ENCODE data around the gene CHST7.

CHST7 gene

DNA sequence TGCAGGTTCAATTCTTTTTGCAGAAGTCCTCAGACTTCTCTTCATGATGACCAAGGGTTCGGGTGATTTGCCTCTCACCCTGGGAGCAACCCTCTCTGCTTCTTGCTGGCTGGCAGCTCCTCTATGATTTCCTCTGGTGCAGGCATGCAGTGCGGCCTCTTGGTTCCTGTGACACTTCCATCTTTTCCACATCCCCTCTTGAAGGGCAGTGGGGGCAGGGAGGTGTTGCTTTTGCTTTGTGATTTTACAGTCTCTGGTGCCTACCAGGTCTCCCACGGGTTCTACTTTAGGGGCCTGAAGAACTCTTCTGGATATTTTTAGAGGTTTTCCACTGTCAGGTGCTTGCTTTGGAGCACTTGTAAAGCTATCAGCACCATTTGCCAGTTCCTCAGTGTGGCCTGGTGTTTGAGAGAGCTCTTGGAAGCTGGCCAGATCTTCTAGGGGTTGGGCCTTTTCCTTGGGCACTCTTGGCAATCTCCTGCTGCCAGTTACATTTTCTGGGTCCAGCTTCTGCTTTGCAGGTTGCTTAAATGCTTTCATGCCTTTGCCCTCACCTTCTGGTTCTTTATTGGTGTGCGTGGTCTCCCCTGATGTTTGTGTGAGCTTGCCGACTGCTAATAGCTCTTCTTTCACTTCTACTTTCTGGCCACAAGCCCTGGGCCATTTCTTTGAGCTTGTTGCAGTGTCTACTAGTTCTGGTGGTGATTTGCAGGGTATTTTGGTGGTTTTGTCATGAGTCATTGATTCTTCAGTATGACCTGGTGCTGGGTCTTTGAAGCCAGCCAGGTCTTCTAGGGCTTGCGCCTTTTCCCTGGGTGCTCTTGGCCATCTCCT is 11.5 kb upstream of the CHST7 start:
- no peaks in the 10 kb centered on the region for H3K9me3 Mint-ChIP-seq
- H3K27me3 Mint-ChIP-seq (ENCODE audit: low read depth) = no peaks in the 10 kb centered on the region
- peaks cover under 1% of the 10 kb centered on the region for H3K36me3 Mint-ChIP-seq (ENCODE audit: low read depth)
- H3K27ac Mint-ChIP-seq = no peak overlapping the region
- peak overlapping the region; percentile 42 for H3K4me3 Mint-ChIP-seq
- peaks cover 16% of the 10 kb centered on the region for H3K4me1 Mint-ChIP-seq (ENCODE audit: low read depth)

DNA sequence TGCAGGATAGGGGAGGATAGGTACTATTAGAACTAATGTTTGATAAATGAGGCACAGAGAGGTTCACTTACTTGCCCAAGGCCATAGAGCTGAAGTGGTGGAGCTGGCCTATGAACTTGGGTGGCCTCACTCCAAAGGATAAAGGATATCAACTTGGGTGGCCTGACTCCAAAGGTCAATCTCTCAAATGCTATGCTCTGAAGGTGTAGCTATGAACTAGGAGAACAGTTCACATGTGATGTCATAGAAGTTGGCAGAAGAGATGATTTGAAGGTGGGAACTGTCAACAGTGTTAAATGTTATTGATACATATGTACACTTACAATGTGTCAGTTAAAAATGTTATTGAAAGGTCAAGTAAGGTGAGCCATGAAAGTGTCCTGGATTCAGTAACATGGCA is 6.2 kb upstream of the CHST7 start:
- H3K9me3 Mint-ChIP-seq = no peaks in the 10 kb centered on the region
- no peaks in the 10 kb centered on the region for H3K36me3 Mint-ChIP-seq (ENCODE audit: low read depth)
- H3K27ac Mint-ChIP-seq = no peak overlapping the region

DNA sequence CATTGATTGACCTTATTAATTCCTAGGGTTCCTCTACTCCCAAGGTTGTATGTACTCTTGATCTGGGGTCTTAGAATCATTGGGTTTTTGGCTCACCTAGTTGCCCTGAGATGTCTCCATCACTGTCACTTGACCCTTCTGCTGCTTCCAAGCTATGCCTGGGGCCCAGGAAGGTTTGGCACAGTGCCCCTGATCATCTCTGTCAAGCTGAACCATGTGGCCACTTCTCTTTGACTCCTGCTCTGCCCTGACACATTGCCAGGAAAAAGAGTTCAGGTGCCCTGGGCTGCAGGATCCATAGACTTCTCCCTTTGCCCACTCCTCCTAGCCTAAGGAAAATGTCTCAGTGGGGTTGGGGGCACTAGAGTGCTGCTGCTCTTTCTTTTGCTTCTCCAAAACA is 3.9 kb upstream of the CHST7 start:
- Mint-ChIP-seq H3K4me1 (ENCODE audit: low read depth) (peaks cover 17% of the 10 kb centered on the region), H3K27me3 (ENCODE audit: low read depth) (no peaks in the 10 kb centered on the region), H3K9me3 (no peaks in the 10 kb centered on the region), H3K27ac (no peak overlapping the region), H3K4me3 (no peak overlapping the region), H3K36me3 (ENCODE audit: low read depth) (no peaks in the 10 kb centered on the region)

More for the DNA sequence above, 6.2 kb upstream of the CHST7 start:
- peaks cover 13% of the 10 kb centered on the region for H3K4me1 Mint-ChIP-seq (ENCODE audit: low read depth)
- H3K27me3 Mint-ChIP-seq (ENCODE audit: low read depth) = no peaks in the 10 kb centered on the region
- no peak overlapping the region for H3K4me3 Mint-ChIP-seq

DNA sequence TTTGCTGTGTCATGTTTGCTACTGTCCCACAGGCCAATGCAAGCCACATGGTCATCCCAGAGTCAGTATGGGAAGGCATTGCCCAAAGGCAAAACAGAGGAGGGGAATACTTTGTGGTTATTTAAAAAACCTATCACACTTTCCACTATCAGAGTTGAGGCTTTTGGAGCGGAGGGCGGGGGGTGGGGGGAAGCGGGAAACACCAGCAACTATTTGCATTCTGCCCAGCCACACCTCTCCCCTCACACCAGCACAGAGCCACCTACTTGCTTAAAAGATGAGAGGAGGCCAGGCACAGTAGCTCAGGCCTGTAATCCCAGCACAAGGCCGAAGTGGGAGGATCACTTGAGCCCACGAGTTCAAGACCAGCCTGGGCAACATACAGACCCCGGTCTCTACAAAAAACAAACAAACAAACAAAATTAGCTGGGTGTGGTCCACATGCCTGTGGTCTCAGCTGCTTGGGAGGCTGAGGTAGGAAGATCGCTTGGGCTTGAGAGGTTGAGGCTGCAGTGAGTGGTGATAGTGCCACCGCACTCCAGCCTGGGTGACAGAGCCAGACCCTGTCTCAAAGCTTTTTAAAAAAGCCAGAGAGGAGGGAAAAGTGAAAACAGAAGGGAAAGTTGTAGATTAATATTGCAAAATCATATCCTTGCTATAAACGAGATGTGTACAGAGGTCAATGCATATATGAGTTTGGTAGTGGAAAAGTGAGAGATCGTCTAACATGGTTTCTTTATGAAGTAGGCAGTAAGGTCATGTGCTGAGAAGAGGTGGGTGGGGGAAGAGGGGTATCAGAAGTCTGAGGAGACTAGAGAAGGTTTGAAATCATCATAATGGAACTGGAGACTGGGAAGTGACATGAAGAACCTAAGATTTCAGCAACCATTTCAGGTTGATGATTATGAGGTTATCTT is 1.9 kb upstream of the CHST7 start:
- Mint-ChIP-seq H3K27ac (peak overlapping the region; percentile 81), H3K4me3 (peak overlapping the region; percentile 71), H3K4me1 (ENCODE audit: low read depth) (peaks cover 25% of the 10 kb centered on the region), H3K9me3 (no peaks in the 10 kb centered on the region), H3K27me3 (ENCODE audit: low read depth) (no peaks in the 10 kb centered on the region), H3K36me3 (ENCODE audit: low read depth) (peaks cover 4% of the 10 kb centered on the region)

DNA sequence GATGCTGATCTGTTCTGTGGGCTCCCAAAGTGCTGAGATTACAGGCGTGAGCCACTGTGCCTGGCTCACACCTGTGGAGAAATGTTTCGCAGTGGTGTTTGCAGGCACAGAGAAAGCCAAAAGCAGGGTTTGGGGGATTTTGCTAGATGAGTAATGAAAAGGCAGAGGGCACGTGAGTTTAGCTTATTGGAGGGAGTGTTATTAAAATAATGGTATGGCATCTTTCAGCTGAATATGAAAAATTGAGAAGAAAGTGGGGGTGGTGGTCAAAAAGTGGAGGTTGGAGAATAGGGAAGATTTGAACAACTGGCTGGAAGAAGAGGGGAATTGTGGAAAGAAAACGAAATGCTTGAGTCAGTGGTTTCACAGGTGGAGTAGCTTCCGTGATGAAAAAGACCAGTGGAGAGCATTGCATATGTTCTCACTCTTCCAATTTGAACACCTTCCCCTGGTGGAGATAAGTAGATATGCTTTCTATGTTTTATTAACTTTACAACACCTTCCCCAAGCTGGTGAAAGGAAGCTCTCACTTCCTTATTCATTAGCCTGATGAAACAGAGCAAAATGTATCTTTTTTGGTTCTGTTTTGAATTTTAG is 1.1 kb upstream of the CHST7 start:
- Mint-ChIP-seq H3K9me3 (no peaks in the 10 kb centered on the region), H3K4me1 (ENCODE audit: low read depth) (peaks cover 29% of the 10 kb centered on the region), H3K27ac (peak overlapping the region; percentile 81), H3K36me3 (ENCODE audit: low read depth) (peaks cover 4% of the 10 kb centered on the region), H3K27me3 (ENCODE audit: low read depth) (no peaks in the 10 kb centered on the region), H3K4me3 (peak overlapping the region; percentile 71)

DNA sequence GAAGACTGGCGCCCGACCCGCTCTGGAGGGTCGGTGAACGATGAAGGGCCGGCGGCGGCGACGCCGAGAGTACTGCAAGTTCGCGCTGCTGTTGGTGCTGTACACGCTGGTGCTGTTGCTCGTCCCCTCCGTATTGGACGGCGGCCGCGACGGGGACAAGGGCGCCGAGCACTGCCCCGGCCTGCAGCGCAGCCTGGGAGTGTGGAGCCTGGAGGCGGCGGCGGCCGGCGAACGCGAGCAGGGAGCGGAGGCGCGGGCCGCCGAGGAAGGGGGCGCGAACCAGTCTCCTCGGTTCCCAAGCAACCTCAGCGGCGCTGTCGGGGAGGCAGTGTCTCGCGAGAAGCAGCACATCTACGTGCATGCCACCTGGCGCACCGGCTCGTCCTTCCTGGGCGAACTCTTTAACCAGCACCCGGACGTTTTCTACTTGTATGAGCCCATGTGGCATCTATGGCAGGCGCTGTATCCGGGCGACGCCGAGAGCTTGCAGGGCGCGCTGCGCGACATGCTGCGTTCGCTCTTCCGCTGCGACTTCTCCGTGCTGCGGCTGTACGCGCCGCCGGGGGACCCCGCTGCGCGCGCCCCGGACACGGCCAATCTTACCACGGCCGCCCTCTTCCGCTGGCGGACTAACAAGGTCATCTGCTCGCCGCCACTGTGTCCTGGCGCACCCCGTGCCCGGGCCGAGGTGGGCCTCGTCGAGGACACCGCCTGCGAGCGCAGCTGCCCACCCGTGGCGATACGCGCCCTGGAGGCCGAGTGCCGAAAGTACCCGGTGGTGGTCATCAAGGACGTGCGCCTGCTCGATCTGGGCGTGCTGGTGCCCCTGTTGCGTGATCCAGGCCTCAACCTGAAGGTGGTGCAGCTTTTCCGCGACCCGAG is 568 bp downstream of the CHST7 start:
- H3K9me3 Mint-ChIP-seq = no peaks in the 10 kb centered on the region
- H3K27me3 Mint-ChIP-seq (ENCODE audit: low read depth) = no peaks in the 10 kb centered on the region
- peak overlapping the region; percentile 71 for H3K4me3 Mint-ChIP-seq
- H3K4me1 Mint-ChIP-seq (ENCODE audit: low read depth) = peaks cover 33% of the 10 kb centered on the region
- H3K27ac Mint-ChIP-seq = peak overlapping the region; percentile 45
- peaks cover 9% of the 10 kb centered on the region for H3K36me3 Mint-ChIP-seq (ENCODE audit: low read depth)

DNA sequence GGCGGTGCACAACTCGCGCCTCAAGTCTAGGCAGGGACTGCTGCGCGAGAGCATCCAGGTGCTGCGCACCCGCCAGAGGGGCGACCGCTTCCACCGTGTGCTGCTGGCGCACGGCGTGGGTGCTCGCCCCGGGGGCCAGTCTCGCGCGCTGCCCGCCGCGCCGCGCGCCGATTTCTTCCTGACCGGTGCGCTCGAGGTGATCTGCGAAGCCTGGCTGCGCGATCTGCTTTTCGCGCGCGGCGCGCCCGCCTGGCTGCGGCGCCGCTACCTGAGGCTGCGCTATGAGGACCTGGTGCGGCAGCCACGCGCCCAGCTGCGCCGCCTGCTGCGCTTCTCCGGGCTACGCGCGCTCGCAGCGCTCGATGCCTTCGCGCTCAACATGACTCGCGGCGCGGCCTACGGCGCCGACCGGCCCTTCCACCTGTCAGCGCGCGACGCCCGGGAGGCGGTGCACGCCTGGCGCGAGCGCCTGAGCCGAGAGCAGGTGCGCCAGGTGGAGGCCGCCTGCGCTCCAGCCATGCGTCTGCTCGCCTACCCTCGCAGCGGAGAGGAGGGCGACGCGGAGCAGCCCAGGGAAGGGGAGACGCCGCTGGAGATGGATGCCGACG is 1.3 kb downstream of the CHST7 start:
- Mint-ChIP-seq H3K27ac (peak overlapping the region; percentile 45), H3K4me3 (peak overlapping the region; percentile 71), H3K9me3 (no peaks in the 10 kb centered on the region), H3K4me1 (ENCODE audit: low read depth) (peaks cover 38% of the 10 kb centered on the region), H3K36me3 (ENCODE audit: low read depth) (peaks cover 13% of the 10 kb centered on the region), H3K27me3 (ENCODE audit: low read depth) (no peaks in the 10 kb centered on the region)

DNA sequence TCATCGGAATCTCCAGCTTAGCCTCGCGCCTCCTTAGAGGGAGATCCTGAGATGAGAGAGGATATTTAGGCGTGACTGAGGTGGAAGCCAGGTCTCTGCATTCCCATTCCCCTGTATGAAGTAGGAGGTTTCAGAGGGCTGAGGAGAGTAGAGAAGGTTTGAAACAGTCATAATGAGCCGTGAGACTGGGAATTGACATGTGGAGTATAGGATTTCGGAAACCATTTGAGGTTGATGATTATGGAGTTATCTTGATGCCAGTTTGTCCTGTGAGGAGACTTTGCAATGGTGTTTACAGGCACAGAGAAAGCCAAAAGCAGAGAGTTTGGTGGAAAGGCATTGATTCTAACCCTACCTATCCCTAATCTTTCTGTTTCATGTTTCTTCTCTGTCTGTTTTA is 2.0 kb downstream of the CHST7 start:
- Mint-ChIP-seq H3K27me3 (ENCODE audit: low read depth) (no peaks in the 10 kb centered on the region), H3K36me3 (ENCODE audit: low read depth) (peaks cover 13% of the 10 kb centered on the region), H3K4me3 (peak overlapping the region; percentile 78), H3K27ac (no peak overlapping the region), H3K9me3 (no peaks in the 10 kb centered on the region), H3K4me1 (ENCODE audit: low read depth) (peaks cover 38% of the 10 kb centered on the region)

DNA sequence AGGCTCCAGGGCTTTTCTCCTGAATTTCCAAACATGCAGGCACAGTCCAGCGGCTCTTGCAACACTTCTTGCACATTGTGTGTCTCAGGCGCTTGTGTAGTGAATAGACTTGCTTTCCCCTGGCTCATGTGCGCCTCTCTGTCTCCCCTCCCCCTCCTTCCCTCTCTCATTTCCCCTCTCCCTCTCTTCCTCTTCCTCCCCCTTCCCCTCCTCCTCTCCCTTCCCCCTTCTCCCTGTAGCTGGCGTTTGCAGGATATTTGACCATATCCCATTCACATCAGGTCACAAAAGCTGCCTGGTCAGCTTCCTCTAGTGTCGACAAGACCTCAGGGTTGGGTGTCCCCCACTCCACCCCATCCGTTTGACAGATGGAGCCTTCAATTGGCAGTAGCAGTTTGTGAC is 2.4 kb downstream of the CHST7 start:
- Mint-ChIP-seq H3K4me1 (ENCODE audit: low read depth) (peaks cover 38% of the 10 kb centered on the region), H3K4me3 (peak overlapping the region; percentile 78), H3K27me3 (ENCODE audit: low read depth) (no peaks in the 10 kb centered on the region), H3K36me3 (ENCODE audit: low read depth) (peaks cover 13% of the 10 kb centered on the region), H3K27ac (no peak overlapping the region), H3K9me3 (no peaks in the 10 kb centered on the region)

DNA sequence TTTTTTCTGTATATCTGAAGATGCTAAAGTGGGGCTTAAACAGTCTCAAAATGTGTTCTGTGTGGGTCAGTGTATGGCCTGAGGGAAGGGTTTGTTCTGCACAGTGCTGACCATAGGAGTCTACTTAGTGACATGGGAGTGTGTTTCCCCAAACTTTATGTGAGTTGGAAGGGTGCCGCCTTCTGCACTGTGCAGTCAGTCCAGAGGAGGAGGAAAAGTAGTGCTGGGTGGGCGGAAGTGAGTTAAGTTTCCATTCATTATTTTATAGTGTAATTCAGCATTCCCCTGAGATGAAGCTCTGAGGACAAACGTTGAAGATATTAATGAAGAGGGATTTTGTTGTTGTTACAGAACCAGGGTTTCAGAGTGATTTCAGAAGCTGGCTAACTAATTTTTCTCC is 2.9 kb downstream of the CHST7 start:
- peak overlapping the region; percentile 78 for H3K4me3 Mint-ChIP-seq
- H3K27me3 Mint-ChIP-seq (ENCODE audit: low read depth) = no peaks in the 10 kb centered on the region
- no peaks in the 10 kb centered on the region for H3K9me3 Mint-ChIP-seq
- H3K36me3 Mint-ChIP-seq (ENCODE audit: low read depth) = peaks cover 13% of the 10 kb centered on the region
- H3K4me1 Mint-ChIP-seq (ENCODE audit: low read depth) = peaks cover 38% of the 10 kb centered on the region
- no peak overlapping the region for H3K27ac Mint-ChIP-seq

DNA sequence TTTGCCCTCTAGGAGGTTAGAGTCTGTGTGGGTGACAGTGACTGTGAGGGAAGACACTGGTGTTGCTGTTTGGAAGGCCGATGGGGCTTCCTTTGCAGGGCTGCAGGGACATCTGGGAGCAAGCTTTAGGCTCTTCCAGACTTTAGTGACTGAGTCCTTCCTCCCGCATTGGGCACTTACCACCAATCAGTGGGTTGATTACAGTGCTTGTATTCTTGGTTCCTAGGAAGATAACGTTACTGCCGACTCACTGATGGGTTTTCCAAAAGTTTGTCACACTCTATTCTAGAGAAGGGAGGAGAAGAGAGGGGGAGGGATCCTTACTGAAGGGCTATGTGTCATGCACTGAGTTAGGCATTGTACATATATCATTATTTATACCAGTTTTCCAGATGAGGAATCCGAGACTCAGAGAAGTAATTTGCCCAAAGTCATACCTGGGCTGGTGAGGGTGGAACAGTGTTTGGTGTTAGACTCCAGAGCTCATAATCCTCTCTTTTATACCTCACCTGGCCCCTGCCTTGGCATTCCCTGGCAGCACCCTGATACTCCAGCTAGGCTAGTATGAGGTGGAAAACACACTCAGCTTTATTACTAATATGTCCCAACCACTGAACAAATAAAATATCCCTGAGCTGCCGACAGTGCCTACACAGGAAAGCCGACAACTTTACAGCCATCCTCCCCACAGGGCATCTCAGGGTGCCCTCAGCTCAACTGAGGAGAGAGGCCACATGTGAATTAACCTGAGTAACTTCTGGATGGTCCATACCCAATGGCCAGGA is 3.8 kb downstream of the CHST7 start:
- Mint-ChIP-seq H3K4me3 (peak overlapping the region; percentile 61), H3K9me3 (no peaks in the 10 kb centered on the region), H3K27me3 (ENCODE audit: low read depth) (no peaks in the 10 kb centered on the region), H3K36me3 (ENCODE audit: low read depth) (peaks cover 13% of the 10 kb centered on the region), H3K27ac (no peak overlapping the region), H3K4me1 (ENCODE audit: low read depth) (peaks cover 29% of the 10 kb centered on the region)

DNA sequence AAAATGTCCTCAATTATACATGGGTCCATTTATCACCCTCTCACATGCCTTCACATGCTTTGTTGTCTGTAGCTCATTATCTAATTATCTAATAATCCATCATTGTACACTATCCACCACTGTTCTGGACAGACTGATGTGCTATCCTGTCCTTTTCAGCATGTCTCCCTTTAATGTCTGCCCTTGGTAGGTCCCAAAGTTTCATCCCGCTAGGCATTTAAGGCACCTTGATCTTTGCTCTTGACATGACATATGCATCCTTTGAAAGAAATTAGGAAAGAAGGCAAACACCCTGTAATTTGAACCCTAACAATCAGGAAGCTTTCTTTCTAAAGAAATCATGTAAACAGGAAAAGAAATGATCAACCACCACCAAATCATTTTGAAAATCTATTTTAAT is 5.7 kb downstream of the CHST7 start:
- Mint-ChIP-seq H3K4me3 (no peak overlapping the region), H3K9me3 (no peaks in the 10 kb centered on the region), H3K36me3 (ENCODE audit: low read depth) (peaks cover 13% of the 10 kb centered on the region), H3K27me3 (ENCODE audit: low read depth) (no peaks in the 10 kb centered on the region), H3K27ac (peak overlapping the region; percentile 1), H3K4me1 (ENCODE audit: low read depth) (peaks cover 23% of the 10 kb centered on the region)

DNA sequence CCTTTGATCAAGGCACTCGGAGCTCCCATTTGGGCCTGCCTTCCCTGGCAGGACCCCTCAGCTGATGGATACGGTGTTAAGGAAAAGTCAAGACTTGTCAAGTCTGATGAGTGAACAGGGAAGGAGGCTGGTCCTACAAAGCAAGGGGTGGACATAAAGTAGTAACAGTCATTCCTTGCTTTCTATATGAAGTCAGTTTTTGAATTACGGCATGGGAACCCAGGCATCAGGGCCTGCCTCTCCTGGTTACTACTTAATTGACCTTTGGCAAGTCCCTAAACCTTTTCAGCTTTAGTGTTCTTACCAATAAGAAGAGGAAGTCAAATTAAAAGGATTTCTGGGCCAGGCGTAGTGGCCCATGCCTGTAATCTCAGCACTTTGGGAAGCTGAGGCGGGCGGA is 7.0 kb downstream of the CHST7 start:
- H3K27me3 Mint-ChIP-seq (ENCODE audit: low read depth) = no peaks in the 10 kb centered on the region

More for the DNA sequence above, 7.0 kb downstream of the CHST7 start:
- H3K4me1 Mint-ChIP-seq (ENCODE audit: low read depth) = peaks cover 21% of the 10 kb centered on the region
- no peak overlapping the region for H3K27ac Mint-ChIP-seq
- no peak overlapping the region for H3K4me3 Mint-ChIP-seq
- no peaks in the 10 kb centered on the region for H3K9me3 Mint-ChIP-seq
- H3K36me3 Mint-ChIP-seq (ENCODE audit: low read depth) = peaks cover 13% of the 10 kb centered on the region
